Thyroid gland (tissue), 4 donors: ENCODE data around the gene FH. TPM values are rescaled to one million over a fixed set of nuclear protein-coding genes. Genes with fewer than 3 reads are reported as not detected.

Experiments
- DNase-seq, 2 donors: peaks; one replicate each; pipeline ENCODE4 v3.0.0-alpha.2; 2019
- H3K27ac ChIP-seq, 3 donors: fragments of 200-600 bp; sonication (generic); 1 replicate in 2 of 3; 2 replicates in 1 of 3; pipeline ENCODE4 v1.5.1; 2016 to 2019; ENCODE audit warnings: mild to moderate bottlenecking in 1 of 3, moderate library complexity in 1 of 3
- H3K27me3 ChIP-seq: fragments of 200-600 bp; sonication (generic); one replicate; pipeline ENCODE4 v1.5.1; 2019
- H3K36me3 ChIP-seq, 2 donors: fragments of 200-600 bp; sonication (generic); one replicate each; pipeline ENCODE4 v1.5.1; 2016 to 2019
- H3K4me1 ChIP-seq, 2 donors: fragments of 200-600 bp; sonication (generic); one replicate each; pipeline ENCODE4 v1.5.1; 2017 to 2019
- H3K4me3 ChIP-seq, 3 donors: fragments of 200-600 bp; sonication (generic); replicated peaks in 1 of 3; 1 replicate in 2 of 3; 2 replicates in 1 of 3; pipeline ENCODE4 v1.5.1; 2016; ENCODE audit warnings: mild to moderate bottlenecking in 1 of 3
- H3K9me3 ChIP-seq: fragments of 200-600 bp; sonication (generic); one replicate; pipeline ENCODE4 v1.5.1; 2017
- POLR2A ChIP-seq, 2 donors: fragments of 450-650 bp; IDR thresholded peaks; one replicate each; pipeline ENCODE4 v1.6.1; 2017; ENCODE audit warnings: antibody characterized with exemption in 2 of 2, mild to moderate bottlenecking in 2 of 2, moderate library complexity in 1 of 2
- WGBS, 2 donors: methylation state at CpG; one replicate each; pipeline ENCODE4 v1.1.5; 2017; 5-methylcytosine and 5-hydroxymethylcytosine counted together
- intact Hi-C: fragments of 100-400 bp; cut with DNase I; formaldehyde crosslinking; loops from one replicate; pipeline ENCODE4 v1.15.1; 2023
- total RNA-seq, 4 donors: library from RNA; depleted of rRNA; stranded (reverse); fragments of >200 nt; gene quantifications; one replicate each; pipeline ENCODE4 v1.2.3, GENCODE V29; 2016
- TF ChIP-seq, protein P1 (sequence below), 6 experiments: fragments of 200-600 bp in 3 of 6; fragments of 450-650 bp in 3 of 6; sonication (generic) in 3 of 6; IDR thresholded peaks; one replicate each; pipeline ENCODE4 v1.5.1; 2016 to 2019; ENCODE audit warnings: antibody characterized with exemption in 6 of 6, mild to moderate bottlenecking in 2 of 6, inconsistent platforms in 1 of 6, moderate library complexity in 1 of 6

Gene FH
- total RNA-seq, 4 donors from 2014 or later, result 52.7 to 84.3 (median 64.6) TPM

DNA sequence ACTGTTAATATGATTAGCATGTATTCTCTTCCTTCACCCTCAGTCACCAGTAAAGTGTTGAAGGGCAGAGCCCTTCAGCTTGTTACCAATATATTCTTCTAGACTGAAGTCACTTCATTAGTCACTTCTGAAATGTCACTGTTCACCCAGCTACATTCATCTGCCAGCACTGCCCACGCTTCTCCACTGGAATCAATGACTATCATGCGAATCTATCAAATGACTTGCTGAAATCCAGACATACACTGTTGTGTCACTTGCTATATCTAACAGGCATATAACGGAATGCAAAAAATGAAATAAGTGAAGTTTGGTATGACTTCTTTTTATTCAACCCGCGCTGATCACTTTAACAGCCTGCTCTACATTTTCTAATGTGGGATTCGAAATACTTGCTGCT, 16.1 kb downstream of the FH start:
- TF ChIP-seq, protein P1, sequence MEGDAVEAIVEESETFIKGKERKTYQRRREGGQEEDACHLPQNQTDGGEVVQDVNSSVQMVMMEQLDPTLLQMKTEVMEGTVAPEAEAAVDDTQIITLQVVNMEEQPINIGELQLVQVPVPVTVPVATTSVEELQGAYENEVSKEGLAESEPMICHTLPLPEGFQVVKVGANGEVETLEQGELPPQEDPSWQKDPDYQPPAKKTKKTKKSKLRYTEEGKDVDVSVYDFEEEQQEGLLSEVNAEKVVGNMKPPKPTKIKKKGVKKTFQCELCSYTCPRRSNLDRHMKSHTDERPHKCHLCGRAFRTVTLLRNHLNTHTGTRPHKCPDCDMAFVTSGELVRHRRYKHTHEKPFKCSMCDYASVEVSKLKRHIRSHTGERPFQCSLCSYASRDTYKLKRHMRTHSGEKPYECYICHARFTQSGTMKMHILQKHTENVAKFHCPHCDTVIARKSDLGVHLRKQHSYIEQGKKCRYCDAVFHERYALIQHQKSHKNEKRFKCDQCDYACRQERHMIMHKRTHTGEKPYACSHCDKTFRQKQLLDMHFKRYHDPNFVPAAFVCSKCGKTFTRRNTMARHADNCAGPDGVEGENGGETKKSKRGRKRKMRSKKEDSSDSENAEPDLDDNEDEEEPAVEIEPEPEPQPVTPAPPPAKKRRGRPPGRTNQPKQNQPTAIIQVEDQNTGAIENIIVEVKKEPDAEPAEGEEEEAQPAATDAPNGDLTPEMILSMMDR (IDR thresholded peaks at IDR 0.05), result no peak
- TF ChIP-seq POLR2A (IDR thresholded peaks at IDR 0.05), result no peak
- DNase-seq, result no peak
- H3K27ac ChIP-seq, result no peak overlapping the region
- H3K36me3 ChIP-seq, result peaks cover 35 to 53% of the 10 kb centered on the region in 2 donors
- intact Hi-C loops, result no loop called here
- WGBS, 2 donors, result 98% methylated on average over 6 of the region's 6 CpGs
- no peaks in the 10 kb centered on the region for H3K27me3 ChIP-seq
- H3K4me3 ChIP-seq, result no peak overlapping the region
- H3K9me3 ChIP-seq, result no peaks in the 10 kb centered on the region
- no peaks in the 10 kb centered on the region for H3K4me1 ChIP-seq

DNA sequence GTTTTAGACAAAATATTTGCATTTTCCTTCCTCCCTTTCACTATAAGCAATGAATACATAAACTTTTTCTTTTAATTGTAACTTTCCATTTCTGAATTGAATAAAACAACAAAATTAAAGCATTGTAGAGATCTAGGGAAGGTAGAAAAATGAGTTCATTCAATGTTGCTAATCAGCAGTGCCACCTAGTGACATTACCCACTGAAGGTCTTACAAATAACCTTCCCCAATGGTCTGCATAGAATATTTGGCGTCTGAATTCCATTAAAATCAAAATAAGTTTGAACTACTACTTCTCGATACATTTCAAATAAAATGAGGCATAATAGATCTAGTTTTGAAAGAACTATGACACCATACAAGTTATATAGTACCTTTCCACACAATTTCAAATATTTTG, 19.6 kb downstream of the FH start:
- H3K27me3 ChIP-seq, result no peaks in the 10 kb centered on the region
- intact Hi-C loops, result no loop called here
- no peaks in the 10 kb centered on the region for H3K4me1 ChIP-seq
- no peak overlapping the region for H3K27ac ChIP-seq
- 83% methylated on average over 2 of the region's 2 CpGs for WGBS, 2 donors
- H3K9me3 ChIP-seq, result no peaks in the 10 kb centered on the region
- no peak for DNase-seq
- no peak for TF ChIP-seq POLR2A (IDR thresholded peaks at IDR 0.05)
- TF ChIP-seq, protein P1 (IDR thresholded peaks at IDR 0.05), result no peak
- H3K4me3 ChIP-seq, result no peak overlapping the region
- H3K36me3 ChIP-seq, result peaks cover 53 to 60% of the 10 kb centered on the region in 2 donors

DNA sequence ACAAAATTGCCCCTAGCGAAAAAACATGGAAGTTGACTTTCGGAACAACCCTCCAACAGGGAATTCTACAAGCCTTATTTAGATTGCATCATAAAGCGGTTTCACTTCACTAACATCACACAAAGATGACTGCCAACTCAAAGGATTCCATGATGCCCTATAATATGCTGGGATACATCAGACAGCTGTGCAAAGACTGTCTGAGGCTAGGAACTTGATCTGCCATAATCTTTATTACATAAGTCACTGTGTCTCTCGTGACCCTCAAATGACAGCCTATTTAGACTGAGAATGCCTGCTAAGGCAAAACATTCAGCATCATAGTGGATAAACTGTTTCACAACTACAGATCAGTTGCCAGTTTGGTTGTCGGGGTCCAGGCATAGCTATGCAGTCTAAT, 23.8 kb downstream of the FH start:
- H3K4me1 ChIP-seq, result no peaks in the 10 kb centered on the region
- intact Hi-C loops, result no loop called here
- no peaks in the 10 kb centered on the region for H3K27me3 ChIP-seq
- 95 to 98% methylated on average over 5 of the region's 5 CpGs for WGBS, 2 donors
- peaks cover 26 to 39% of the 10 kb centered on the region in 2 donors for H3K36me3 ChIP-seq
- no peaks in the 10 kb centered on the region for H3K9me3 ChIP-seq
- TF ChIP-seq, protein P1 (IDR thresholded peaks at IDR 0.05), result no peak
- no peak for TF ChIP-seq POLR2A (IDR thresholded peaks at IDR 0.05)
- no peak overlapping the region for H3K4me3 ChIP-seq
- no peak overlapping the region for H3K27ac ChIP-seq
- DNase-seq, result no peak

DNA sequence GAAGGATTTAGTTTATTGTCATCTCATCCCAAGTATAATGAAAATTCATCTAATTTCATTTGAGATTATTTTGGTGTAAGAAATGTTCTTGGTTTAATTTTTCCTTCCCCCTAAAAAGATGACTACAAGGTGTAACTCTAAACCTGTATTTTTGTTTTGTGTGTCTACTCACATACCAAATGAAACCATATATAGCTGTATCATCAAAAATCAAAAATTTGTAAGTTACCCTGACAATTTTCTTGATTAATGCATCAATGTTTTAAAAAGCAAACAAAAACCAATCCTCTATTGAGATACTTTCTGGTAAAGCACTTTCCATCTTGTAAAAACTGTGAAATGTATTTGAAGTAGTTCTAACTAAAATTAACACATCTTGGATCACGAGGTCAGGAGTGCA, 30.8 kb downstream of the FH start:
- 91 to 100% methylated on average over 1 of the region's 1 CpG for WGBS, 2 donors

DNA sequence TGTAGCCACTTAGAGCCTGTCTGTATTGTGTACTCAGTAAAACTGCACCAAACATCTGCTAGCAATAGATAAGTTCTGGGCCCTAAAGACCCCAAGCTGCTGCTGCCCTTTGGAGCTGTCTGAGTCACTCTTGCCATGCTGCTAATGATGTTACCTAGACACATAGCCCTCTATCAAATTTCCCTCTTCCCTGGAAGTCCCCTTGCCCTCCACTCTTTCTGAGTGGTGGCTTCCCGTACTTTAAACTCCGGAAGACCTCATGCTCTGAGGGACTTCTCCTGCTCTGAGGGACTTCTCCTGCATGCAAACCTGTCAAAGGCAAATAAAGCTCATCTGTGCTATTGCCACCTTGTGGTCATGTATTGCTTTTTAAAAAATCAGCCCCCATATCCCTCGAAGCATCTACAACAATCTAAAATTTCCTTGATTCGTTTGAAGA, 34.0 kb downstream of the FH start:
- intact Hi-C loops, result no loop called here
- DNase-seq, result no peak
- no peaks in the 10 kb centered on the region for H3K36me3 ChIP-seq
- H3K27ac ChIP-seq, result no peak overlapping the region
- no peak overlapping the region for H3K4me3 ChIP-seq
- H3K9me3 ChIP-seq, result no peaks in the 10 kb centered on the region
- H3K27me3 ChIP-seq, result no peaks in the 10 kb centered on the region
- 82 to 90% methylated on average over 4 of the region's 4 CpGs for WGBS, 2 donors
- no peak for TF ChIP-seq POLR2A (IDR thresholded peaks at IDR 0.05)
- TF ChIP-seq, protein P1 (IDR thresholded peaks at IDR 0.05), result peak in 1 of 6 experiments; percentile 5
- no peaks in the 10 kb centered on the region for H3K4me1 ChIP-seq

More for the DNA sequence above, 30.8 kb downstream of the FH start:
- DNase-seq, result no peak
- H3K9me3 ChIP-seq, result no peaks in the 10 kb centered on the region
- no peaks in the 10 kb centered on the region for H3K36me3 ChIP-seq
- no peaks in the 10 kb centered on the region for H3K4me1 ChIP-seq
- H3K27me3 ChIP-seq, result no peaks in the 10 kb centered on the region
- no peak overlapping the region for H3K4me3 ChIP-seq
- no peak overlapping the region for H3K27ac ChIP-seq
- intact Hi-C loops, result no loop called here
- TF ChIP-seq, protein P1 (IDR thresholded peaks at IDR 0.05), result no peak
- TF ChIP-seq POLR2A (IDR thresholded peaks at IDR 0.05), result no peak
